ENCODE data around the gene XRCC5. TPM values are rescaled to one million over a fixed set of nuclear protein-coding genes. Genes with fewer than 3 reads are reported as not detected.

Gene XRCC5
- total and polyA plus RNA-seq, 2 donors (not counting 1 experiment from before 2014, with no cell fraction given): 45.5 to 198 TPM

GRCh38 chr2:216214768-216215167 is 105.6 kb downstream of the XRCC5 start:
- TF ChIP-seq EZH2 (IDR thresholded peaks at IDR 0.05; ENCODE audit: borderline replicate concordance, insufficient read depth, low read depth, low read length, poor library complexity, severe bottlenecking): no peak
- no peak for TF ChIP-seq CTCF (IDR thresholded peaks at IDR 0.05)
- H3K4me3 ChIP-seq (ENCODE audit: control extremely low read depth in 1 of 5, extremely low read depth in 1 of 5, insufficient read depth in 1 of 5, low read depth in 2 of 5, low read length in 4 of 5): no peak overlapping the region
- ATAC-seq (ENCODE audit: low read depth): no peak
- Mint-ChIP-seq H3K4me3 (no peak overlapping the region), H3K27me3 (no peaks in the 10 kb centered on the region), H3K27ac (no peak overlapping the region), H3K9me3 (ENCODE audit: insufficient read depth) (no peaks in the 10 kb centered on the region), H3K4me1 (no peaks in the 10 kb centered on the region)
- 100% methylated on average over 1 of the region's 2 CpGs for whole genome bisulfite sequencing (ENCODE audit: insufficient coverage)
- DNase-seq: no peak
- no peaks in the 10 kb centered on the region for H3K27me3 ChIP-seq (replicated peaks in 1 of 4; ENCODE audit: control extremely low read depth in 1 of 4, control insufficient read depth in 3 of 4, insufficient read depth in 4 of 4, low read length in 3 of 4)
- H3K4me2 ChIP-seq (replicated peaks; ENCODE audit: low read depth, low read length, poor library complexity, severe bottlenecking): no peak overlapping the region
- intact Hi-C loops (cut with micrococcal nuclease): no loop called here
- H3K9ac ChIP-seq (ENCODE audit: low read length): no peak overlapping the region
- no peak overlapping the region for H2AFZ ChIP-seq (ENCODE audit: insufficient read depth, low read depth, low read length, poor library complexity, severe bottlenecking)
- H3K4me1 ChIP-seq (ENCODE audit: control insufficient read depth in 2 of 2, insufficient read depth in 2 of 2, low read length in 2 of 2): no peaks in the 10 kb centered on the region
- peaks cover 2 to 10% of the 10 kb centered on the region in 2 experiments for H3K36me3 ChIP-seq (replicated peaks in 1 of 2; ENCODE audit: control extremely low read depth in 1 of 2, control insufficient read depth in 1 of 2, extremely low read depth in 1 of 2, insufficient read depth in 2 of 2, low read length in 1 of 2)
- CTCF ChIA-PET: no interaction called here
- no peaks in the 10 kb centered on the region for H4K20me1 ChIP-seq (ENCODE audit: control insufficient read depth, insufficient read depth, low read length, poor library complexity, severe bottlenecking)
- POLR2A ChIA-PET: no interaction called here
- H3K79me2 ChIP-seq (ENCODE audit: control insufficient read depth, insufficient read depth, low read length): no peaks in the 10 kb centered on the region
- no peak overlapping the region for H3K27ac ChIP-seq (ENCODE audit: low read length in 2 of 2)
- no peaks in the 10 kb centered on the region for H3K9me3 ChIP-seq (ENCODE audit: control extremely low read depth in 1 of 3, control insufficient read depth in 2 of 3, insufficient read depth in 1 of 3, low read length in 2 of 3)

- H3K4me3 Mint-ChIP-seq: no peak overlapping the region
- Histone ChIP-seq H3K36me3 (replicated peaks in 1 of 2; ENCODE audit: control extremely low read depth in 1 of 2, control insufficient read depth in 1 of 2, extremely low read depth in 1 of 2, insufficient read depth in 2 of 2, low read length in 1 of 2) (peaks cover 2 to 3% of the 10 kb centered on the region in 2 experiments), H2AFZ (ENCODE audit: insufficient read depth, low read depth, low read length, poor library complexity, severe bottlenecking) (no peak overlapping the region), H3K4me3 (ENCODE audit: control extremely low read depth in 1 of 5, extremely low read depth in 1 of 5, insufficient read depth in 1 of 5, low read depth in 2 of 5, low read length in 4 of 5) (no peak overlapping the region), H4K20me1 (ENCODE audit: control insufficient read depth, insufficient read depth, low read length, poor library complexity, severe bottlenecking) (no peaks in the 10 kb centered on the region), H3K4me2 (replicated peaks; ENCODE audit: low read depth, low read length, poor library complexity, severe bottlenecking) (no peak overlapping the region), H3K9ac (ENCODE audit: low read length) (no peak overlapping the region), H3K79me2 (ENCODE audit: control insufficient read depth, insufficient read depth, low read length) (no peaks in the 10 kb centered on the region), H3K9me3 (ENCODE audit: control extremely low read depth in 1 of 3, control insufficient read depth in 2 of 3, insufficient read depth in 1 of 3, low read length in 2 of 3) (no peaks in the 10 kb centered on the region), H3K27ac (ENCODE audit: low read length in 2 of 2) (no peak overlapping the region), H3K27me3 (replicated peaks in 1 of 4; ENCODE audit: control extremely low read depth in 1 of 4, control insufficient read depth in 3 of 4, insufficient read depth in 4 of 4, low read length in 3 of 4) (no peaks in the 10 kb centered on the region), H3K4me1 (ENCODE audit: control insufficient read depth in 2 of 2, insufficient read depth in 2 of 2, low read length in 2 of 2) (no peaks in the 10 kb centered on the region)
- intact Hi-C loops (cut with micrococcal nuclease): no loop called here
- no peaks in the 10 kb centered on the region for H3K27me3 Mint-ChIP-seq
- DNase-seq (no peak), ATAC-seq (ENCODE audit: low read depth) (no peak)
- 88% methylated on average over 1 of the region's 4 CpGs for WGBS (ENCODE audit: insufficient coverage)
- POLR2A ChIA-PET: no interaction called here
- no peaks in the 10 kb centered on the region for H3K9me3 Mint-ChIP-seq (ENCODE audit: insufficient read depth)
- TF ChIP-seq EZH2 (IDR thresholded peaks at IDR 0.05; ENCODE audit: borderline replicate concordance, insufficient read depth, low read depth, low read length, poor library complexity, severe bottlenecking) (no peak), CTCF (IDR thresholded peaks at IDR 0.05) (no peak)
- CTCF ChIA-PET: interaction anchor here (1.1 kb wide), 1 partner anchor 20 kb away, joined by 4 read pairs; no protein-coding TSS in a partner anchor
- H3K27ac Mint-ChIP-seq: no peak overlapping the region
- no peaks in the 10 kb centered on the region for H3K4me1 Mint-ChIP-seq
Observed at GRCh38 chr2:216215658-216216390, 106.7 kb downstream of the XRCC5 start.
